Renal cortex interstitium (tissue), 15 donors: ENCODE data around the gene SHISA3. TPM values are rescaled to one million over a fixed set of nuclear protein-coding genes. Genes with fewer than 3 reads are reported as not detected.
A peak's percentile ranks its signal among the peaks of the same experiment; 100 is the strongest.

Source experiments
- DNase-seq, 11 donors: peaks; one replicate each; pipeline ENCODE4 v3.0.0-alpha.2; 2013; ENCODE audit warnings: low read depth in 9 of 11, low spot score in 4 of 11; ENCODE audit errors: extremely low read depth in 1 of 11
- long read RNA-seq, 16 experiments: transcript quantifications; one replicate each; lab custom pipeline, GENCODE V29; 2026
- polyA plus RNA-seq, 3 donors: library from polyadenylated mRNA; unstranded; fragments of 120-200 nt; gene quantifications; one replicate each; pipeline ENCODE4 v1.2.1, GENCODE V29; 2013; ENCODE audit not compliant: insufficient read length in 3 of 3

The SHISA3 gene
- 100 to 1,000 TPM in 2 of 3 donors, 10 to 100 TPM in 1; 85.6 to 114 (median 111) TPM for polyA plus RNA-seq
- long read RNA-seq, donor 1, transcript SHISA3-201 (2 exons, 1,971 nt), result major isoform, 70 of 70 reads
- long read RNA-seq, donor 1, partial matches to known transcripts, result 0 of 70 reads
- long read RNA-seq, donor 1, other reads (novel, unspliced or antisense), result 0 of 70 reads
- long read RNA-seq, donor 2, transcript SHISA3-201 (2 exons, 1,971 nt), result major isoform, 71 of 71 reads
- long read RNA-seq, donor 2, partial matches to known transcripts, result 0 of 71 reads
- long read RNA-seq, donor 2, other reads (novel, unspliced or antisense), result 0 of 71 reads
- long read RNA-seq, donor 3, transcript SHISA3-201 (2 exons, 1,971 nt), result major isoform, 71 of 71 reads
- long read RNA-seq, donor 3, partial matches to known transcripts, result 0 of 71 reads
- long read RNA-seq, donor 3, other reads (novel, unspliced or antisense), result 0 of 71 reads
- long read RNA-seq, donor 4, transcript SHISA3-201 (2 exons, 1,971 nt), result major isoform, 41 of 41 reads
- long read RNA-seq, donor 4, partial matches to known transcripts, result 0 of 41 reads
- long read RNA-seq, donor 4, other reads (novel, unspliced or antisense), result 0 of 41 reads
- long read RNA-seq, donor 5, result 0 reads
- long read RNA-seq, donor 6, transcript SHISA3-201 (2 exons, 1,971 nt), result major isoform, 56 of 89 reads
- long read RNA-seq, donor 6, partial matches to known transcripts, result 33 of 89 reads
- long read RNA-seq, donor 6, other reads (novel, unspliced or antisense), result 0 of 89 reads
- long read RNA-seq, donor 7, transcript SHISA3-201 (2 exons, 1,971 nt), result major isoform, 79 of 79 reads
- long read RNA-seq, donor 7, partial matches to known transcripts, result 0 of 79 reads
- long read RNA-seq, donor 7, other reads (novel, unspliced or antisense), result 0 of 79 reads
- long read RNA-seq, donor 8, result 0 reads
- long read RNA-seq, donor 9, transcript SHISA3-201 (2 exons, 1,971 nt), result major isoform, 71 of 71 reads
- long read RNA-seq, donor 9, partial matches to known transcripts, result 0 of 71 reads
- long read RNA-seq, donor 9, other reads (novel, unspliced or antisense), result 0 of 71 reads
- long read RNA-seq, donor 10, transcript SHISA3-201 (2 exons, 1,971 nt), result major isoform, 39 of 39 reads
- long read RNA-seq, donor 10, partial matches to known transcripts, result 0 of 39 reads
- long read RNA-seq, donor 10, other reads (novel, unspliced or antisense), result 0 of 39 reads
- long read RNA-seq, donor 11, transcript SHISA3-201 (2 exons, 1,971 nt), result major isoform, 61 of 61 reads
- long read RNA-seq, donor 11, partial matches to known transcripts, result 0 of 61 reads
- long read RNA-seq, donor 11, other reads (novel, unspliced or antisense), result 0 of 61 reads
- long read RNA-seq, donor 12, transcript SHISA3-201 (2 exons, 1,971 nt), result major isoform, 20 of 36 reads
- long read RNA-seq, donor 12, partial matches to known transcripts, result 16 of 36 reads
- long read RNA-seq, donor 12, other reads (novel, unspliced or antisense), result 0 of 36 reads
- long read RNA-seq, donor 13, result 0 reads
- long read RNA-seq, donor 14, transcript SHISA3-201 (2 exons, 1,971 nt), result major isoform, 70 of 90 reads
- long read RNA-seq, donor 14, partial matches to known transcripts, result 20 of 90 reads
- long read RNA-seq, donor 14, other reads (novel, unspliced or antisense), result 0 of 90 reads
- long read RNA-seq, donor 15, transcript SHISA3-201 (2 exons, 1,971 nt), result major isoform, 32 of 47 reads
- long read RNA-seq, donor 15, partial matches to known transcripts, result 15 of 47 reads
- long read RNA-seq, donor 15, other reads (novel, unspliced or antisense), result 0 of 47 reads
- long read RNA-seq, donor 16, transcript SHISA3-201 (2 exons, 1,971 nt), result major isoform, 152 of 180 reads
- long read RNA-seq, donor 16, partial matches to known transcripts, result 28 of 180 reads
- long read RNA-seq, donor 16, other reads (novel, unspliced or antisense), result 0 of 180 reads

DNA sequence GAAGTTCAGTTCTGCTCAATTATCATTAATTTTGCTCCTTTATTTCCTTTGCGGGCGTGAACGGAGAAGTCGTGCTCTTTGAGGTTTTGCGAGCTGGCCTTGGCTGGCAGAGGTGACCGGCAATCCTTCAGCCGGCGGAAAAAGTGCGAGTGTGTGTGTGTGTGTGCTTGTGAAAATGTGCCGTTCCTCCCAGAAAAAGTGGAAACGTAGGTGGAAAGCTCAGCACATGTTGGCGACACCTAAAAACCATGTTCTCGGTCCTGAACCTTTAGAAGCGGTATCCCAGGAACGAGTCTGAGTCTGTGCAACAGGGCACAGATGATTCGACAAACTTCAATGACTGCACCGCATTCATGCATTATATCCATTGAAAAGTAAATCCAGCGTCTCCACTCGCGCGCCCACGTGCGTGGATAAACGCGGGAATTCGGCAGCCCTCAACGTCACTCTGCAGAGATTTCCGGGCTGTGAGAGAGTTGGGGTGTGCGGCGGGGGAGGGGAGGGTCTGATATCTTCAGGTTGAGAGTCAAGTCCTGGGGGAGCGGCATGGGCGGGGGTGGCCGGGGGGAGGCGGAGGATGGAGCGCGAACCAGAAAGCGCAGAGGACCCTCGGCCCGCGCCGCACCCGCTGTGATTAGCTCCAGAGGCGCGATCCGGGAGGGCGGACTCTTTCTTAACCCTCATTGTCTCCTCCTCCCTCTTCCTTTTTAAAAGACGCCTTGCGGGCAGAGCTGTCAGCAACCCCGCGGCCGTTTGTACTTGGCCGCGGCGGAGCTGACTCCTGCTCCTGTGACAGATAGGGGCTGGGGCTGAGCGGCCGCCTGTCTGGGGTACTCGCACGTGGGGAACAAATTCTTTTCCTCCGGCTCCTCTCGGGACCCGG, at the start of gene SHISA3:
TSS of gene SHISA3 (plus strand) at position 737 of the 883 bp plus-strand sequence. CDS start 569 bp downstream, outside the sequence.
- peak in 4 of 11 donors; percentile 53 to 71 (median 58) for DNase-seq

DNA sequence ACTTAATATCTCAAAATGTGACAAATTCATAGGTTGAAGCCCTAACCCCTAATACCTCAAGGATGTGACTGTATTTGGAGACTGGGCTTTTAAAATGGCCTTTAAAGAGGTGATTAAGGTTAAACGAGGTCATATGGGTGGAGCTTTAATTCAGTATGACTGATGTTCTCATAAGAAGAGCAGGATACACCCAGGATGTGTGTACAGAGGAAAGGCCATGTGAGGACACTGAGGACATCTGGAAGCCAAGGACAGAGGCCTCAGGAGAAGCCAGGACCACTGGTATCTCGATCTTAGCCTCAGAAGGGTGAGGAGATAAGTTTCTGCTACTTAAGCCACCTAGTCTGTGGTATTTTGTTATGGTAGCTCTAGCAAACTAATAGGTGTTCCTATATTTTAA, 49.0 kb upstream of the SHISA3 start:
- no peak for DNase-seq

- DNase-seq, result no peak
Observed at GRCh38 chr4:42348692-42349091, 48.6 kb upstream of the SHISA3 start.

GRCh38 chr4:42350611-42351182, 46.6 kb upstream of the SHISA3 start:
- no peak for DNase-seq

GRCh38 chr4:42352049-42352448, 45.2 kb upstream of the SHISA3 start:
- DNase-seq, result no peak

- no peak for DNase-seq
Observed at GRCh38 chr4:42357325-42357724, 40.0 kb upstream of the SHISA3 start.

- peak in 5 of 11 donors; percentile 25 to 64 (median 48) for DNase-seq
Observed at GRCh38 chr4:42359711-42360110, 37.6 kb upstream of the SHISA3 start.

- peak in 4 of 11 donors; percentile 24 to 48 (median 28) for DNase-seq
Observed at GRCh38 chr4:42360256-42360669, 37.0 kb upstream of the SHISA3 start.

- peak in 2 of 11 donors; percentile 27 to 40 for DNase-seq
Observed at GRCh38 chr4:42361456-42361855, 35.8 kb upstream of the SHISA3 start.

DNA sequence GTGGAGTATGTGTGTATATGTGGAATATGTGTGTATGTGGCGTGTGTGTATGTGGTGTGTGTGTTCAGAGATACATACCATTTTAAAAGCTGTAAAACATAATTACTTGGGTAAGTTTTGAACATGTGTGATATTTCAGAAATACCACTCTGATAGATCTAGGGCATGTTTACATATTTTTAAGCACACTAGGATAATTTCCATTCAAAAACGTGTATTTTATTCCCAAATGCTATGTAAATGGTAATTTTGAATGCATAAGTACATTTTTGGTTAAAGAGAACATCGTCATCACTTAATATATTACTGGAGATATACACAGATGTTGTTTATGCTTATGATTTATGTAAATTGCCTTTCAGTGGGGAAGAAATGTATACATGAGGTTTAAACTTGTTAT, 34.7 kb upstream of the SHISA3 start:
- DNase-seq, result no peak

DNA sequence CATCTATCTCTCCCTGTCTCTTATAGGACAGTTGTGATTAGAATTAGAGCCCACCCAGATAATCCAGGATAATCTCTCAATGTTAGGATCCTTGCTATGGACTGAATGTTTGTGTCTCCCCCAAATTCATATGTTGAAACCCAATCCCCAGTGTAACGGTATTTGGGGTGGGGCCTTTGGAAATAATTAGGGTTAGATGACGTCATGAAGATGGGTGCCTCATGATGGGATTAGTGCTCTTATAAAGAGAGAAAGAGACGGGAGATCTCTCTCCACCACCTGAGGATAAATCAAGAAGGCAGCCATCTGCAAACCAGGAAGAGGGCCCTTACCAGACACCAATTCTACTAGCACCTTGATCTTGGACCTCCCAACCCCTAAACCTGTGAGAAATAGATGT, 33.7 kb upstream of the SHISA3 start:
- DNase-seq, result no peak

DNA sequence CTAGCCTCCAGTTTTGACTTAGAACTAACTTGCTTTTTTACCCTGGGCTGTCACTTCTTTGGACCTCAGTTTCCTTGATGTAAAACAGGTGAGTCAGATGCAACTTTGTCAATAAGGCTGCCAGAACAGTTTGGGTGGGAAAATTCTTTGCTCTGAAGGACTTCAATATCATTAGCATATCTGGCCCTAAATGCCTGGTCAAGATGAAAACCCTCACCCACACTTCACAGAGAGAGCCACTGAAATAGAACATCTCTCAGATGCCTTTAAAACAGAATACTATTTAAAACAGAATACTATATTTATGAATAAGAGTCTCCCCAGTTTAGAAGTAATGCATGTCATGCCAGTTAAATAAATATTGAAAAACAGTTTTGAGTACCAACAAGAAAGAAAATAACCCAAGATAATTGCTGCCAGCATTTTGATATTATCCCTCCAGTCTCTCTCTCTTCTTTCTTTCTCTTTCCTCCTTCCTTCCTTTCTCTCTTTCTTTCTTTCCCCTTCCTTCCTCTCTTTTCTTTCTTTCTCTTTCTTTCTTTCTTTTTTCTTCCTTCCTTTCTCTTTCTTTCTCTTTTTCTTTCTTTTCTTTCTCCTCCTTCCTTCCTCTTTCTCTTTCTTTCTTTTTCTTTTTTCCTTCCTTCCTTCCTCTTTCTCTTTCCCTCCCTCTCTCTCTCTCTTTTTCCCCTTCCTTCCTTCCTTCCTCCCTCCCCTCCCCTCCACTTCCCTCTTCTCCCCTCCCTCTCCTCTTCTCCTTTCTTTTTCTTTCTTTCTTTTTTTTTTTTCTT, 32.8 kb upstream of the SHISA3 start:
- no peak for DNase-seq

GRCh38 chr4:42366959-42367358, 30.3 kb upstream of the SHISA3 start:
- DNase-seq, result no peak

GRCh38 chr4:42369489-42369888, 27.8 kb upstream of the SHISA3 start:
- no peak for DNase-seq

DNA sequence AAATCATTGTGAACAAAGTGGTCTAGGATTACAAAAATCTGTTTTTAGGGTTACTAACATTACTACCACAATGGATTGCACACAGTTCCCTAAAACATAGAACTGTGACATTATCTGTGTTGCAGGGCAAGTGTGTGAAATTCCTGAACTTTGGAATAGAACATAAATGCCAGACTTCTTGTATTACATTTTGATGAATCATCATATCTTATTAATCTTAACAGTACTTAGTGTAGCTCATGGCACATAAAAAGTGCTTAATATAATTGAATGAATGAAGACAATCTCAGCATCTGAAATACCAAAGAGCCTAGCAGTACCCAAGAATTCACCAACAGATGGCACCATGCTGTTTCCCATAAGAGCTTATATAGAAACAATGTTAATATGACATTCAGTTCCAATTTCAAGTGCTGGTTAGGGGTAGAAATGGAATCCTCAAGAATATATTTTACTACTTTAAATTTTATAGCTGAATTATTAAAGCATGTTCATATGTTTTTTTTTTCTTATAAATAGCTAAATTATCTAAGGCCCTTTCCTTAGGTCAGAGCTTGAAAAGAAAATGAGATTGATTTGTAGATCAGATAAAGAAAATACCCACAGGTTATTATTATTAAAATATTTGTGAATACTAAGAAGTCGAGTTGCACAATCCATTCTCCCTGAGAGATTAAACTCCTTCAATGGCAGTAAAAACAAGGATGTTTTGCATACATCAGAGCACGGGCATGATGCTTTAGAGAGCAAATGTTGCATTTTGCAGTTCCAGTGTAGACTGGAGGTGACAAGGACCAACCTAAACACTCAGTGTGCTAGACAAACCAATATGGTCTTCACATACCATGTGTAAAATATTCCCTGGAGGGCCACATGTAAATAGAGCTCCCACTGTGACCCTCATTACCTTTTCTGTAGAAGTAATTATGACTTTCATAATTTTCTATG, 25.7 kb upstream of the SHISA3 start:
- DNase-seq, result peak in 1 of 11 donors; percentile 62
